Stomach (tissue), 9 donors: Measurements from ENCODE around the gene GRIA4. TPM values are rescaled to one million over a fixed set of nuclear protein-coding genes. Genes with fewer than 3 reads are reported as not detected.

Experiments used
- DNase-seq, 2 donors: peaks; one replicate each; pipeline versions ENCODE4 v3.0.0 to v3.0.0-alpha.2; 2013 to 2019
- H3K27ac ChIP-seq, 5 donors: fragments of 200-600 bp in 4 of 5; sonication (generic) in 4 of 5; one replicate each; pipeline ENCODE4 v1.5.1; 2013 to 2019; ENCODE audit warnings: mild to moderate bottlenecking in 1 of 5, moderate library complexity in 1 of 5
- H3K27me3 ChIP-seq, 3 donors: fragments of 200-600 bp; sonication (generic); one replicate each; pipeline ENCODE4 v1.5.1; 2017 to 2019; ENCODE audit warnings: mixed run types in 1 of 3
- H3K36me3 ChIP-seq, 4 donors: fragments of 200-600 bp; sonication (generic); 1 replicate in 3 of 4; 2 replicates in 1 of 4; pipeline ENCODE4 v1.5.1; 2016 to 2019
- H3K4me1 ChIP-seq, 4 donors: fragments of 200-600 bp; sonication (generic); one replicate each; pipeline ENCODE4 v1.5.1; 2016 to 2019
- H3K4me3 ChIP-seq, 4 donors: fragments of 200-600 bp; sonication (generic) in 3 of 4; one replicate each; pipeline ENCODE4 v1.5.1; 2016 to 2019; ENCODE audit warnings: mild to moderate bottlenecking in 1 of 4
- H3K9me3 ChIP-seq, 4 donors: fragments of 200-600 bp; sonication (generic); one replicate each; pipeline ENCODE4 v1.5.1; 2016 to 2019
- EP300 ChIP-seq: sonication (generic); formaldehyde crosslinking; IDR thresholded peaks from one replicate; pipeline ENCODE4 v1.6.1; 2017; ENCODE audit warnings: antibody characterized with exemption
- POLR2A ChIP-seq, 4 donors: fragments of 450-650 bp; IDR thresholded peaks; one replicate each; pipeline ENCODE4 v1.6.1; 2016; ENCODE audit warnings: antibody characterized with exemption in 4 of 4, control low read depth in 2 of 4, mild to moderate bottlenecking in 1 of 4, moderate library complexity in 1 of 4
- POLR2AphosphoS5 ChIP-seq, 3 donors: sonication (generic); formaldehyde crosslinking; IDR thresholded peaks; one replicate each; pipeline ENCODE4 v1.6.1; 2016; ENCODE audit warnings: antibody characterized with exemption in 3 of 3
- WGBS, 5 donors: extraction: QIAGEN DNeasy Blood & Tissue Kit in 3 of 5; methylation state at CpG; one replicate each; pipeline versions ENCODE4 v1.1.5 to v1.1.7; 2013 to 2018; 5-methylcytosine and 5-hydroxymethylcytosine counted together
- intact Hi-C: fragments of 100-400 bp; cut with DNase I; formaldehyde crosslinking; loops from one replicate; pipeline ENCODE4 v1.15.1; 2023; ENCODE audit warnings: low total_unique reads
- polyA plus RNA-seq, 3 donors: library from polyadenylated mRNA; stranded (reverse); fragments of 200-250 nt; gene quantifications; one replicate each; pipeline ENCODE4 v1.2.3, GENCODE V29; 2013
- total RNA-seq, 5 donors: library from RNA; depleted of rRNA; stranded (reverse); fragments of >200 nt; gene quantifications; one replicate each; pipeline versions ENCODE4 v1.1.0 to v1.2.3, GENCODE V29; 2014 to 2016
- TF ChIP-seq, protein P1 (sequence below), 7 experiments: fragments of 450-650 bp in 4 of 7; fragments of 200-600 bp in 3 of 7; sonication (generic) in 3 of 7; IDR thresholded peaks; one replicate each; pipeline ENCODE4 v1.5.1; 2016 to 2019; ENCODE audit warnings: antibody characterized with exemption in 7 of 7, control low read depth in 2 of 7, mild to moderate bottlenecking in 1 of 7
- donor health status: healthy with polysubstance abuse.
- donor health status: Bipolar disorder and iron deficiency.
- donor health status: healthy.

GRIA4 gene
- total and polyA plus RNA-seq, 8 donors: under 0.01 to 5.9 (median 2.0) TPM; not detected in 1

DNA sequence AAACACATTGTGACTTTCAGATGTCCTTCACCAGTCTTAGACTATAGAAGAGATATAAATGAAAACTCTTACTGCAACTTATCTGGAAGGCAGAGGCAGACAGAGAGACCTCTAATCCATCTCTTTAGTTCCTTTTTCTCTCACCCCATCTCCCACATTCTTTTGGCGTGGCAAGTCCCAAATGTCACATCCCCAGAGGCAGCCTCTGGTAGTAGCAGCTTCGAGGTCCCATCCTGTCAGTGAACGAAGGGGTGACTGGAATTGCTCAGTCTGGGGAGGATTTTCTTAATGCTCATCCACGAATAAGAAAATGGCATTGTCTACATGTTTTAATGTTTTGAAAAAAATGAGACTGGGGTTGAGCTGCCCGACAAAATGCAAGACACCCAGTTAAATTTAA lies 201.4 kb downstream of the GRIA4 start:
- no peaks in the 10 kb centered on the region for H3K4me1 ChIP-seq
- no peaks in the 10 kb centered on the region for H3K36me3 ChIP-seq
- no peak overlapping the region for H3K4me3 ChIP-seq
- intact Hi-C loops: no loop called here
- no peak overlapping the region for H3K27ac ChIP-seq
- TF ChIP-seq, protein P1, sequence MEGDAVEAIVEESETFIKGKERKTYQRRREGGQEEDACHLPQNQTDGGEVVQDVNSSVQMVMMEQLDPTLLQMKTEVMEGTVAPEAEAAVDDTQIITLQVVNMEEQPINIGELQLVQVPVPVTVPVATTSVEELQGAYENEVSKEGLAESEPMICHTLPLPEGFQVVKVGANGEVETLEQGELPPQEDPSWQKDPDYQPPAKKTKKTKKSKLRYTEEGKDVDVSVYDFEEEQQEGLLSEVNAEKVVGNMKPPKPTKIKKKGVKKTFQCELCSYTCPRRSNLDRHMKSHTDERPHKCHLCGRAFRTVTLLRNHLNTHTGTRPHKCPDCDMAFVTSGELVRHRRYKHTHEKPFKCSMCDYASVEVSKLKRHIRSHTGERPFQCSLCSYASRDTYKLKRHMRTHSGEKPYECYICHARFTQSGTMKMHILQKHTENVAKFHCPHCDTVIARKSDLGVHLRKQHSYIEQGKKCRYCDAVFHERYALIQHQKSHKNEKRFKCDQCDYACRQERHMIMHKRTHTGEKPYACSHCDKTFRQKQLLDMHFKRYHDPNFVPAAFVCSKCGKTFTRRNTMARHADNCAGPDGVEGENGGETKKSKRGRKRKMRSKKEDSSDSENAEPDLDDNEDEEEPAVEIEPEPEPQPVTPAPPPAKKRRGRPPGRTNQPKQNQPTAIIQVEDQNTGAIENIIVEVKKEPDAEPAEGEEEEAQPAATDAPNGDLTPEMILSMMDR (IDR thresholded peaks at IDR 0.05): no peak
- TF ChIP-seq POLR2A (IDR thresholded peaks at IDR 0.05): no peak
- no peak for TF ChIP-seq POLR2AphosphoS5 (IDR thresholded peaks at IDR 0.05)
- no peak for TF ChIP-seq EP300
- H3K9me3 ChIP-seq: no peaks in the 10 kb centered on the region
- H3K27me3 ChIP-seq: no peaks in the 10 kb centered on the region
- DNase-seq: no peak
- WGBS, 5 donors: 69 to 78% (median 76%) methylated on average over 5 of the region's 5 CpGs

GRCh38 chr11:105821372-105821771 lies 211.5 kb downstream of the GRIA4 start:
- Histone ChIP-seq H3K9me3 (peaks cover 0 to 3% (median 0%) of the 10 kb centered on the region in 4 donors), H3K4me1 (no peaks in the 10 kb centered on the region), H3K4me3 (no peak overlapping the region), H3K36me3 (no peaks in the 10 kb centered on the region), H3K27ac (no peak overlapping the region), H3K27me3 (no peaks in the 10 kb centered on the region)
- TF ChIP-seq EP300 (no peak), POLR2A (IDR thresholded peaks at IDR 0.05) (no peak), POLR2AphosphoS5 (IDR thresholded peaks at IDR 0.05) (no peak)
- no peak for DNase-seq
- 46 to 62% (median 53%) methylated on average over 4 of the region's 4 CpGs for WGBS, 5 donors
- intact Hi-C loops: no loop called here

GRCh38 chr11:105821781-105822180 lies 211.9 kb downstream of the GRIA4 start:
- WGBS, 5 donors: 63 to 73% (median 69%) methylated on average over 8 of the region's 8 CpGs
- Histone ChIP-seq H3K27me3 (no peaks in the 10 kb centered on the region), H3K27ac (no peak overlapping the region), H3K36me3 (no peaks in the 10 kb centered on the region), H3K4me1 (no peaks in the 10 kb centered on the region), H3K4me3 (no peak overlapping the region), H3K9me3 (peaks cover 0 to 3% (median 0%) of the 10 kb centered on the region in 4 donors)
- DNase-seq: no peak
- no peak for TF ChIP-seq EP300
- TF ChIP-seq, protein P1 (IDR thresholded peaks at IDR 0.05): no peak
- no peak for TF ChIP-seq POLR2AphosphoS5 (IDR thresholded peaks at IDR 0.05)
- TF ChIP-seq POLR2A (IDR thresholded peaks at IDR 0.05): no peak
- intact Hi-C loops: no loop called here

DNA sequence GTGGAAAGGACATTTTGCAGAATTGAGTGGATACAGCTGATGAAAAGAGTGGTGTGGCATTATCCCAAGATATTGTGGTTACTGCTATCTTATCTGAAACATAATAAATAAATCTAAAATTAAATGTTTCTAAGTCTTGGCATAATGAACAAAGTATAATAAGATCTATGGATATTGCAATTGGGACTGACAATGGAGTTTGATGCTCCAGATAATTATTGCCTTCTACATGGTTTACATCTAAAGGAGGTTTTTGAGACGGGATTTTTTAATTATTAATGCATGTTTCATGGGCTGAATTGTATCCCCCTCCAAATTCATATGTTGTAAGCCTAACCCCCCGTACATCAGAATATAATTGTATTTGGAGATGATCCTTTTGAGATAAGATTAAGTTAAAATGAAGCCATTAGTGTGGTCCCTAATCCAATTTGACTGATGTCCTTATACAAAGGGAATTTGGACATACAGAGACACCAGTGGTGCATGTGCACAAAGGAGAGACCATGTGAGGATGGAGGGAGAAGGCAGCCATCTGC lies 213.7 kb downstream of the GRIA4 start:
- H3K9me3 ChIP-seq: no peaks in the 10 kb centered on the region
- H3K27me3 ChIP-seq: no peaks in the 10 kb centered on the region
- H3K4me1 ChIP-seq: no peaks in the 10 kb centered on the region
- H3K27ac ChIP-seq: no peak overlapping the region
- H3K36me3 ChIP-seq: no peaks in the 10 kb centered on the region
- no peak for DNase-seq
- 69 to 73% (median 70%) methylated on average over 2 of the region's 2 CpGs for WGBS, 5 donors
- TF ChIP-seq, protein P1 (IDR thresholded peaks at IDR 0.05): no peak
- TF ChIP-seq POLR2AphosphoS5 (IDR thresholded peaks at IDR 0.05) (no peak), EP300 (no peak), POLR2A (IDR thresholded peaks at IDR 0.05) (no peak)
- no peak overlapping the region for H3K4me3 ChIP-seq
- intact Hi-C loops: no loop called here

GRCh38 chr11:105824457-105825013 lies 214.7 kb downstream of the GRIA4 start:
- no peaks in the 10 kb centered on the region for H3K4me1 ChIP-seq
- H3K4me3 ChIP-seq: no peak overlapping the region
- DNase-seq: no peak
- no peak overlapping the region for H3K27ac ChIP-seq
- WGBS, 5 donors: 82 to 87% (median 85%) methylated on average over 10 of the region's 10 CpGs
- TF ChIP-seq POLR2A (IDR thresholded peaks at IDR 0.05): no peak
- no peak for TF ChIP-seq EP300
- TF ChIP-seq POLR2AphosphoS5 (IDR thresholded peaks at IDR 0.05): no peak
- TF ChIP-seq, protein P1 (IDR thresholded peaks at IDR 0.05): no peak
- no peaks in the 10 kb centered on the region for H3K36me3 ChIP-seq
- no peaks in the 10 kb centered on the region for H3K27me3 ChIP-seq
- intact Hi-C loops: no loop called here
- H3K9me3 ChIP-seq: no peaks in the 10 kb centered on the region
